GM18858 (cell line): ENCODE data around the gene TBCCD1.
"Not testable (repeated sequence)": the region's sequence is repeated elsewhere in the genome, so short reads cannot be mapped to it uniquely, and the experiment has no call there.

Experiments
- ATAC-seq: cut with Tn5 transposase; IDR thresholded peaks from one replicate; pipeline ENCODE4 v1.9.1; 2021; ENCODE audit not compliant: unreplicated experiment

Gene TBCCD1

GRCh38 chr3:186498022-186498421 lies 69.1 kb downstream of the TBCCD1 start:
- ATAC-seq: not testable (repeated sequence)

GRCh38 chr3:186497608-186498007 lies 69.5 kb downstream of the TBCCD1 start:
- ATAC-seq: no peak

- ATAC-seq: no peak
Measured at GRCh38 chr3:186496635-186497034, 70.5 kb downstream of the TBCCD1 start.
